Measurements from ENCODE around the gene GRB7.
A peak's percentile ranks its signal among the peaks of the same experiment; 100 is the strongest.

The GRB7 gene

DNA sequence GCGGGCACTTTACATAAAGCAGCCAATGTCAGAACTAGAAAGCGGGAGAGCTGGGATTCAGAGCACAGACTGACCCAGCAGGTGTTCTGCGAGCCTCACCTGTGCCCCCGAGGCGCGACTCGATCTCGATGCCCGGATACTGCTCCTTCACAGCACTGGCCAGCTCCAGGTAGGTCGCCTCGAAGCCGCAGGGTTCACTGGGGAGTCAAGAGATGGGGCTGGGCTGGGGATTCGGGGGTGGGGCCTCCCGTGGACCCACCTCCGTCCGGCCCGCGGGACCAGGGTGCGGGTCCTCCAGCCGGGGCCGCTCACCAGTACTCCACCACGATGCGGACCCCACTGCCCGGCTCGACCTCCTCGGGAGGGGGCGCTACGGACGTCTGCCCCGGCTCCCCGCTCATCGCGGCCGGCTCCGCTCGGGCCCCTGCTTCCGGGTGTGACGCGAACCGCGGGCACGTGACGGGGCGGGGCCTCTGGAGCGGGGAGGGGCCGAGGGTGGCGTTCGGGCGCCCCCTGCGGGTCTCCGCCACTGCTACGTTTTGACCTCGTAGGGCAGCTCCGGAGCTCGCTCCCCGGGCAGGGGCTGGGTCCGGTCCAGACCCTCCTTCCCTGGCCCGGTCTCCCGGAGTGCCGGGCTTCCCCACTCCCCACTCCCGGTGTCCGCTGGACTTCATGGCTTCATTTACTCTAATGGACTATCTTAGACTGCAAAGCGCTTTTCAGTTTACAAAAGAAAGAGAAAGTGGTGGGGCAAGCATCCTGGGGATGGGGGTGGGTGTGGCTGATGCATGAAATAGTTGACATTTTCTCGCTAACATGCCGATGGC, 7.4 kb upstream of the GRB7 start, which contains the start of gene MIEN1:
TSS of gene MIEN1 (minus strand) at position 438 of the 827 bp plus-strand sequence. CDS start at position 401, 37 bp downstream.
- in situ Hi-C loops (cut with HindIII; ENCODE audit: low sequenced_read_pairs) = no loop called here

DNA sequence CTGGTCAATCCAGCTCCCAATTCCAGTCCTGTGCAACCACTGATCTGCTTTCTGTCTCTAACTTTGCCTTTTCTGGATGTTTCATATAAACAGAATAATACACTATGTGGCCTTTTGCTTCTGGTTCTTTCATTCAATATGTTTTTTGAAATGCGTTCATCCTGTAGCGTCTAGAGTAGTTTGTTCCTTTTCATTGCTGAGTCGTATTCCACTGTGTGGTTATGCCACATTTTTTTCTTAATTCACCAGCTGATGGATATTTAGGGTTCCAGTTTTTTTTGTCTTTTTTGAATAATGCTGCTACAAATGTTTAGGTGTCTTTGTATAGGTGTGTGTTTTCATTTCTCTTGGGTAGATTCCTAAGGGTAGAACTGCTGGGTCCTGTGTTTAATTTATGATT, 5.2 kb upstream of the GRB7 start:
- no peak for DNase-seq (ENCODE audit: low read depth)
- in situ Hi-C loops (cut with HindIII; ENCODE audit: low sequenced_read_pairs) = no loop called here
- TF ChIP-seq, protein P1, sequence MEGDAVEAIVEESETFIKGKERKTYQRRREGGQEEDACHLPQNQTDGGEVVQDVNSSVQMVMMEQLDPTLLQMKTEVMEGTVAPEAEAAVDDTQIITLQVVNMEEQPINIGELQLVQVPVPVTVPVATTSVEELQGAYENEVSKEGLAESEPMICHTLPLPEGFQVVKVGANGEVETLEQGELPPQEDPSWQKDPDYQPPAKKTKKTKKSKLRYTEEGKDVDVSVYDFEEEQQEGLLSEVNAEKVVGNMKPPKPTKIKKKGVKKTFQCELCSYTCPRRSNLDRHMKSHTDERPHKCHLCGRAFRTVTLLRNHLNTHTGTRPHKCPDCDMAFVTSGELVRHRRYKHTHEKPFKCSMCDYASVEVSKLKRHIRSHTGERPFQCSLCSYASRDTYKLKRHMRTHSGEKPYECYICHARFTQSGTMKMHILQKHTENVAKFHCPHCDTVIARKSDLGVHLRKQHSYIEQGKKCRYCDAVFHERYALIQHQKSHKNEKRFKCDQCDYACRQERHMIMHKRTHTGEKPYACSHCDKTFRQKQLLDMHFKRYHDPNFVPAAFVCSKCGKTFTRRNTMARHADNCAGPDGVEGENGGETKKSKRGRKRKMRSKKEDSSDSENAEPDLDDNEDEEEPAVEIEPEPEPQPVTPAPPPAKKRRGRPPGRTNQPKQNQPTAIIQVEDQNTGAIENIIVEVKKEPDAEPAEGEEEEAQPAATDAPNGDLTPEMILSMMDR (IDR thresholded peaks at IDR 0.05; ENCODE audit: low read depth, low read length, missing control alignments) = no peak
- H3K4me3 ChIP-seq (ENCODE audit: low read depth, low read length) = no peak overlapping the region

More for the DNA sequence above, 7.4 kb upstream of the GRB7 start, which contains the start of gene MIEN1:
- H3K4me3 ChIP-seq (ENCODE audit: low read depth, low read length) = peak within 1 kb of the TSS; percentile 81
- TF ChIP-seq, protein P1 (IDR thresholded peaks at IDR 0.05; ENCODE audit: low read depth, low read length, missing control alignments) = peak; percentile 77
- DNase-seq (ENCODE audit: low read depth) = peak; percentile 34

DNA sequence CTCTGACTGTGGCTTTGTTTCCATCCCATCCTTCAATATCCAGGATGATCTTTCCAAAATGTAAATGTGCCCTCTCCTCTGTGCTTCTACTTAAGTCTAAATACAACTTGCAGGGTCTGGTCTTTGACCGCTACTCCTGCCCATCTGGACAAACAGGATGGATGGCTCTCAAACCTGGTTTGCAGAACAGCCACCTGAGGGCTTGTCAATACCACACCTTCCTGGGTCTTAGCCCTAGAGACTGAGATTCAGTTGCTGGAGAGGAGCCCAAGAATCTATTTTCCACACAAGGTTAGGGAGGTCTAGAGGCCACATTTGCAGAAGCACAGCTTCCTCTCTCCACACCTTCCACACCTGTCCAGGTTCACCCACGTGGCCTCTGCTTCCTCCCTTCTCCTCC, 1.9 kb upstream of the GRB7 start:
- no peak for DNase-seq (ENCODE audit: low read depth)
- no peak overlapping the region for H3K4me3 ChIP-seq (ENCODE audit: low read depth, low read length)
- in situ Hi-C loops (cut with HindIII; ENCODE audit: low sequenced_read_pairs) = no loop called here
- TF ChIP-seq, protein P1 (IDR thresholded peaks at IDR 0.05; ENCODE audit: low read depth, low read length, missing control alignments) = no peak

DNA sequence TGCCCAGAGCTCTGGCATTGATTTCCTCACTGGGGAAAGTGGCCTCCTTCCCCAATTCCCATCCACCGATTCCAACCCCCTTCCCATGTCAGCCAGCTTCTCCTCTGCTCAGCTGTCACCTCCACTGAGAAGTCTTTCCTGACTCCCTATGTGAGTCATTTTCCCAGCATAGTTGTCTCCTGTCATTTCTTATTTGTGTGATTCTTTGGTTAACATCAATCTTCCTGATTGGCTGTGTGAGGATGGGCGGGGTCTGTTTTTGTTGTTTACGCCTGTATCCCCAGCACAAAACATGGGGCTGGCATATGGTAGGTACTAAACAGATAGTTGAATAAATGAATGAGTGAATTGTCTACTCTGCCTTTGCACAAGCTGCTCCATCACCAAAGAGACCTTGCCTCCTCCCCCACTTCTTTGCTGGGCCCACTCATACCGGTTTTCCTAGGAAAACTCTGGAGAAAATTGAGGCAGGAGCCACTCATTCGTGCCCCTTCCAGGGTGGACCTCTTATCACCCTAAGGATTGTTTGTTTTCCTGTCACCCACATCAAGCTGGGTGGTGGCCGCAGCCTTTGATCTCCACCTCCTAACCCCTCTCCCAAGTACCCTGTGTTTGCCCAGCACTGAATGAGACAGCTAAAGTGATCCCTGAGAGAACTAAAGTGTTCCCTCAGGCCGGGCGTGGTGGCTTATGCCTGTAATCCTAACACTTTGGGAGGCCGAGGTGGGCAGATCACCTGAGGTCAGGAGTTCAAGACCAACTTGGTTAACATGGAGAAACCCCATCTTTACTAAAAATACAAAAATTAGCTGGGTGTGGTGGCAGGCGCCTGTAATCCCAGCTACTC, 1.2 kb upstream of the GRB7 start:
- H3K4me3 ChIP-seq (ENCODE audit: low read depth, low read length) = no peak overlapping the region
- in situ Hi-C loops (cut with HindIII; ENCODE audit: low sequenced_read_pairs) = no loop called here
- TF ChIP-seq, protein P1 (IDR thresholded peaks at IDR 0.05; ENCODE audit: low read depth, low read length, missing control alignments) = no peak
- DNase-seq (ENCODE audit: low read depth) = no peak

DNA sequence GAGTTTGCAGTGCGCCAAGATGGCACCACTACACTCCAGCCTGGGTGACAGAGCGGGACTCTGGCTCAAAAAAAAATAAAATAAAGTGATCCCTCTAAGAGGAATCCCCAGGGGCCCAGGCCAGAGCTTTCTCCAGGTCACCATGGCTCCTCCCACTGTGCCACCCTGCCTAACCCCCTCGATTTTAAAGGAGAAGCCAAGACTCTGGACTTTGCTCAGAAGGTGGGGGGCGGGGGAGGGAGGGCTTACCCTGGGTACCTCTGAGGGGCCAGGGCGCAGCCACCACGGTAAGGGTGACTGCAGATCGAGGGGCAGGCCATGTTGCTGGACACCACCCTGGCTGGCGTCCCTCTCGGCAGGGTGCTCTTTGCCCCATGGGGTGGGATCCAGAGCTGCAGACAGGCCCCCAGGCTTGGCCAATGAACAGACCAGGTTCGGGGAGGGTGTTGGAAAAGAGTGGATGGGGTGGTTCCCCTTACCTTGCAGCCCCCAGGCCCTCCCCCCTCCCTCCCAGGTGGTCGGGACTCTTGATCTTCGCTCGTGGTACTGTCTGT, 455 bp upstream of the GRB7 start:
- in situ Hi-C loops (cut with HindIII; ENCODE audit: low sequenced_read_pairs) = no loop called here
- TF ChIP-seq, protein P1 (IDR thresholded peaks at IDR 0.05; ENCODE audit: low read depth, low read length, missing control alignments) = no peak
- no peak overlapping the region for H3K4me3 ChIP-seq (ENCODE audit: low read depth, low read length)
- no peak for DNase-seq (ENCODE audit: low read depth)

DNA sequence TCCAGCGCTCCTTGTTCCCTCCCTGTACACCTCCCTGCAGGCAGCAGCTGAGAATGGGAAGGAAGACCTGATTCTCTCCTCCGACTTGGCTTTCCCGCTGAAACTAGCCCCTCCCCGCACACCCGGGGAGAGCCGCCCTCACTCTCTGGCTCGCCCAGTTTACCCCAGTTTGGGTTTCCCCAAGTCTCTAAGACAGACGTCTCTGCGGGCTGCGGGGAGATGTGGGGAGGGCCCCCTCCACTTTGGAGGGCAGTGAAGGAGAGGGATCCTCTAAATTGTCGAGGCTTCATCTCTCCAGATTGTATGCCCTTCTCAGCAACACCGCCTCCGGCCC, 797 bp downstream of the GRB7 start:
- in situ Hi-C loops (cut with HindIII; ENCODE audit: low sequenced_read_pairs) = no loop called here
- no peak for DNase-seq (ENCODE audit: low read depth)
- TF ChIP-seq, protein P1 (IDR thresholded peaks at IDR 0.05; ENCODE audit: low read depth, low read length, missing control alignments) = no peak
- no peak overlapping the region for H3K4me3 ChIP-seq (ENCODE audit: low read depth, low read length)

All from astrocyte of the cerebellum (primary cell).